Esophagus squamous epithelium (tissue), 5 donors: ENCODE data around the gene SCYGR8. TPM values are rescaled to one million over a fixed set of nuclear protein-coding genes. Genes with fewer than 3 reads are reported as not detected.

ENCODE experiments used
- DNase-seq: peaks from one replicate; lab custom pipeline; 2025; lab: John Stamatoyannopoulos, UW
- H3K27ac ChIP-seq, 4 donors: fragments of 200-600 bp; sonication (generic); one replicate each; pipeline ENCODE4 v1.5.1; 2016 to 2019; ENCODE audit warnings: mild to moderate bottlenecking in 1 of 4
- H3K27me3 ChIP-seq, 4 donors: fragments of 200-600 bp; sonication (generic); 1 replicate in 3 of 4; 2 replicates in 1 of 4; pipeline versions ENCODE4 v1.5.1 to v1.6.0; 2017 to 2021; ENCODE audit warnings: antibody characterized with exemption in 1 of 4
- H3K36me3 ChIP-seq, 3 donors: fragments of 200-600 bp; sonication (generic); one replicate each; pipeline ENCODE4 v1.5.1; 2016 to 2019
- H3K4me1 ChIP-seq, 3 donors: fragments of 200-600 bp; sonication (generic); one replicate each; pipeline ENCODE4 v1.5.1; 2017 to 2019
- H3K4me3 ChIP-seq, 4 donors: fragments of 200-600 bp; sonication (generic); 1 replicate in 3 of 4; 2 replicates in 1 of 4; pipeline ENCODE4 v1.5.1; 2016 to 2019; ENCODE audit warnings: mild to moderate bottlenecking in 2 of 4, moderate library complexity in 1 of 4
- H3K9me3 ChIP-seq, 3 donors: fragments of 200-600 bp; sonication (generic); one replicate each; pipeline ENCODE4 v1.5.1; 2016 to 2019
- CTCF ChIP-seq, 6 experiments: fragments of 450-650 bp in 4 of 6; fragments of 200-600 bp in 2 of 6; sonication (generic) in 2 of 6; IDR thresholded peaks; one replicate each; pipeline ENCODE4 v1.5.1; 2016 to 2019; ENCODE audit warnings: antibody characterized with exemption in 6 of 6, mild to moderate bottlenecking in 4 of 6, moderate library complexity in 4 of 6
- POLR2A ChIP-seq, 4 donors: fragments of 450-650 bp; IDR thresholded peaks; one replicate each; pipeline ENCODE4 v1.6.1; 2017; ENCODE audit warnings: antibody characterized with exemption in 4 of 4, mild to moderate bottlenecking in 4 of 4, moderate library complexity in 3 of 4
- WGBS, 2 donors: methylation state at CpG; one replicate each; pipeline ENCODE4 v1.1.5; 2018; 5-methylcytosine and 5-hydroxymethylcytosine counted together
- intact Hi-C: fragments of 100-400 bp; cut with DNase I; formaldehyde crosslinking; loops from one replicate; pipeline ENCODE4 v1.15.0; 2022
- small RNA-seq, 4 donors: library from RNA; depleted of rRNA; stranded (forward); fragments of <200 nt; gene quantifications; one replicate each; pipeline ENCODE3, GENCODE V24; 2016
- total RNA-seq, 4 donors: library from RNA; depleted of rRNA; stranded (reverse); fragments of >200 nt; gene quantifications; one replicate each; pipeline ENCODE4 v1.1.0, GENCODE V29; 2016
- donor health status: DM: yes; HTN: yes; CAD: no.

The SCYGR8 gene
- total RNA-seq, 4 donors from 2014 or later, result not detected

DNA sequence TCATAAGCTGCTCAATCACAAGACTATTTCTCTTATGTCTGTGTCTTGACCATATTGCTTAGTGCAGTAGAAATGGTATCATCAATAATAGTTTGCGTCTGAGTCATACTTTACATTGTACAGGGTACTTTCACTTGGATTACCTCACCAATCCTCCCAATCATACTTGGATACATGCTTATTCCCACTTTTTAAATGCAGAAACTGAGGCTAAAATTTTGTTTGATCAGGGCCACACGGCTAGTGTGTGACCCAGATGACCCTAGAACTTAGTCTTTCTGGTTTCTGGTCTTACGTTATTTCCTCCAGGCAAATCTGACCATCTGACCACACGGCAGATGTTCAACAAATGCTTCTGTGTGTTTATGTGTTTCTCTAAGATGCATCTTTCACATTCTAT, 44.1 kb downstream of the SCYGR8 start:
- WGBS, 2 donors, result 51 to 67% methylated on average over 4 of the region's 4 CpGs
- H3K27ac ChIP-seq, result no peak overlapping the region
- no peak overlapping the region for H3K4me3 ChIP-seq
- no peaks in the 10 kb centered on the region for H3K27me3 ChIP-seq
- no peak for DNase-seq
- H3K36me3 ChIP-seq, result no peaks in the 10 kb centered on the region
- no peaks in the 10 kb centered on the region for H3K9me3 ChIP-seq
- TF ChIP-seq CTCF (IDR thresholded peaks at IDR 0.05) (no peak), POLR2A (IDR thresholded peaks at IDR 0.05) (no peak)
- intact Hi-C loops, result no loop called here
- peaks cover 0 to 29% (median 4%) of the 10 kb centered on the region in 3 donors for H3K4me1 ChIP-seq

DNA sequence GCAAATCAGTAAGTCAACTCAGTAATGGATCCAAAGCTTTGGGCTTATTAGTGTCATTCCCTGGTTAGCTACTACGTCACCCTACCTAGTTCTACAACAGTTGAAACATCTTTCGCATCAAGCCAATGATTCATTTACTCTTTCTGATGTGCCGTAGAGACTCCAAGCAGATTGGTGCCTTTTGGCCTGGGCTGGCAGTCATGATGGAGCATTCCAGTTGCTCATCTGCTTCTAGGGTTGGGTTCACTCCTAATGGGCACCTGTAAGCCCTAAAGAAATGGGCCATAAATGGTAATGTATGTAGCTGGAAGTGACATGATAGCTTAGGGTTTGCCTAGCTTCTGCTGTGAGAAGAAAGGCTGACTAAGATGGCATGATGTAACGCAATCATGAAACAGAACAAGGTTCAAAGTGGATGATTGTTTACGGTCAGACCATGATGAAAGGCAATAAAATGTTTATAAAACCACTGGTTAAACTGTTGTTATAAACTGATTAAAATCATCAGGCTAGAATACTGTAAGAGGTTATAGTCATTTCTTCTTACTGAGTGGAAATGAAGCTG, 47.5 kb downstream of the SCYGR8 start:
- Histone ChIP-seq H3K9me3 (no peaks in the 10 kb centered on the region), H3K27me3 (no peaks in the 10 kb centered on the region), H3K36me3 (no peaks in the 10 kb centered on the region), H3K27ac (no peak overlapping the region), H3K4me1 (peaks cover 0 to 25% (median 4%) of the 10 kb centered on the region in 3 donors), H3K4me3 (no peak overlapping the region)
- TF ChIP-seq CTCF (IDR thresholded peaks at IDR 0.05), result no peak
- no peak for TF ChIP-seq POLR2A (IDR thresholded peaks at IDR 0.05)
- DNase-seq, result no peak
- intact Hi-C loops, result no loop called here
- WGBS, 2 donors, result 80 to 85% methylated on average over 5 of the region's 5 CpGs

Small RNA genes lying within 50 kb of the gene (small RNA-seq; reads per million reads assigned to genes)
- gene RNA5SP121 (0 reads per million in 4 donors), gene SNRPGP8 (0 reads per million in 4 donors)

Other genes starting within 250 kb of the SCYGR8 start
- not detected for gene SCYGR2, start 147.0 kb upstream of the SCYGR8 start, total RNA-seq
- gene SCYGR3, start 131.1 kb upstream of the SCYGR8 start, total RNA-seq, result not detected
- not detected for gene SCYGR4, start 128.4 kb upstream of the SCYGR8 start, total RNA-seq
- gene SCYGR5, start 79.1 kb upstream of the SCYGR8 start, total RNA-seq, result not detected
- 1 to 10 TPM in 1 of 4 donors, under 1 TPM in 3; 0.42 to 1.1 (median 0.56) TPM for gene SLC19A3, start 27.9 kb upstream of the SCYGR8 start, total RNA-seq
- gene SCYGR6, start 21.1 kb upstream of the SCYGR8 start, total RNA-seq, result not detected
- gene SCYGR7, start 17.6 kb upstream of the SCYGR8 start, total RNA-seq, result not detected
- 10 to 100 TPM in 2 of 4 donors, 1 to 10 TPM in 2; 1.9 to 57.2 (median 8.5) TPM for gene CCL20, start 67.9 kb downstream of the SCYGR8 start, total RNA-seq
- gene DAW1, start 125.7 kb downstream of the SCYGR8 start, total RNA-seq, result 1 to 10 TPM in 1 of 4 donors, not detected in 3; 1.4 TPM